Gastrocnemius medialis (tissue), 4 donors: ENCODE measurements around the gene MST1R. TPM values are rescaled to one million over a fixed set of nuclear protein-coding genes. Genes with fewer than 3 reads are reported as not detected.

Experiments
- ATAC-seq, 2 donors: fragments of 150-250 bp; one replicate each; pipeline ENCODE4 v1.9.1; 2016
- DNase-seq, 2 donors: peaks; one replicate each; pipeline ENCODE4 v3.0.0-alpha.2; 2019
- H3K27ac ChIP-seq, 4 donors: fragments of 200-600 bp; sonication (generic); 1 replicate in 1 of 4; 2 replicates in 3 of 4; pipeline ENCODE4 v1.5.1; 2016 to 2018; ENCODE audit warnings: mild to moderate bottlenecking in 2 of 4, moderate library complexity in 1 of 4
- H3K27me3 ChIP-seq, 3 donors: fragments of 200-600 bp; sonication (generic) in 2 of 3; 1 replicate in 1 of 3; 2 replicates in 2 of 3; pipeline versions ENCODE4 v1.5.1 to v1.6.0; 2016 to 2019; ENCODE audit warnings: mild to moderate bottlenecking in 1 of 3, moderate library complexity in 1 of 3
- H3K36me3 ChIP-seq, 2 donors: fragments of 200-600 bp; sonication (generic) in 1 of 2; one replicate each; pipeline ENCODE4 v1.5.1; 2017 to 2018
- H3K4me1 ChIP-seq, 2 donors: fragments of 200-600 bp; sonication (generic) in 1 of 2; one replicate each; pipeline ENCODE4 v1.5.1; 2016 to 2017; ENCODE audit warnings: mild to moderate bottlenecking in 2 of 2
- H3K4me3 ChIP-seq, 4 donors: fragments of 200-600 bp; sonication (generic) in 3 of 4; 1 replicate in 1 of 4; 2 replicates in 3 of 4; pipeline ENCODE4 v1.5.1; 2016 to 2019; ENCODE audit warnings: mild to moderate bottlenecking in 2 of 4
- H3K9me3 ChIP-seq, 3 donors: fragments of 200-600 bp; sonication (generic) in 2 of 3; 1 replicate in 1 of 3; 2 replicates in 2 of 3; pipeline ENCODE4 v1.5.1; 2016 to 2019
- POLR2A ChIP-seq, 2 donors: fragments of 450-650 bp; IDR thresholded peaks; one replicate each; pipeline ENCODE4 v1.6.1; 2017; ENCODE audit warnings: antibody characterized with exemption in 2 of 2, mild to moderate bottlenecking in 2 of 2, moderate library complexity in 2 of 2
- in situ Hi-C, 4 donors: fragments of 200-750 bp; cut with MboI; loops; one replicate each; pipeline versions ENCODE4 v1.15.0 to v1.8.0; 2017; ENCODE audit warnings: low sequenced_read_pairs in 4 of 4
- intact Hi-C: fragments of 100-400 bp; cut with DNase I; formaldehyde crosslinking; loops from one replicate; pipeline ENCODE4 v1.15.1; 2023; ENCODE audit warnings: low total_unique reads
- total RNA-seq, 4 donors: library from RNA; depleted of rRNA; stranded (reverse); fragments of >200 nt; gene quantifications; one replicate each; pipeline versions ENCODE4 v1.1.0 to v1.2.3, GENCODE V29; 2016
- TF ChIP-seq, protein P1 (sequence below), 5 experiments: fragments of 450-650 bp in 3 of 5; fragments of 200-600 bp in 2 of 5; sonication (generic) in 2 of 5; IDR thresholded peaks in 4 of 5; conservative IDR thresholded peaks in 1 of 5; 1 replicate in 4 of 5; 2 replicates in 1 of 5; pipeline ENCODE4 v1.5.1; 2016 to 2019; ENCODE audit warnings: antibody characterized with exemption in 5 of 5, mild to moderate bottlenecking in 3 of 5, moderate library complexity in 3 of 5

Gene MST1R
- total RNA-seq, 4 donors from 2014 or later: 0.40 to 0.81 (median 0.51) TPM; not detected in 1

- H3K36me3 ChIP-seq: no peaks in the 10 kb centered on the region
- TF ChIP-seq, protein P1, sequence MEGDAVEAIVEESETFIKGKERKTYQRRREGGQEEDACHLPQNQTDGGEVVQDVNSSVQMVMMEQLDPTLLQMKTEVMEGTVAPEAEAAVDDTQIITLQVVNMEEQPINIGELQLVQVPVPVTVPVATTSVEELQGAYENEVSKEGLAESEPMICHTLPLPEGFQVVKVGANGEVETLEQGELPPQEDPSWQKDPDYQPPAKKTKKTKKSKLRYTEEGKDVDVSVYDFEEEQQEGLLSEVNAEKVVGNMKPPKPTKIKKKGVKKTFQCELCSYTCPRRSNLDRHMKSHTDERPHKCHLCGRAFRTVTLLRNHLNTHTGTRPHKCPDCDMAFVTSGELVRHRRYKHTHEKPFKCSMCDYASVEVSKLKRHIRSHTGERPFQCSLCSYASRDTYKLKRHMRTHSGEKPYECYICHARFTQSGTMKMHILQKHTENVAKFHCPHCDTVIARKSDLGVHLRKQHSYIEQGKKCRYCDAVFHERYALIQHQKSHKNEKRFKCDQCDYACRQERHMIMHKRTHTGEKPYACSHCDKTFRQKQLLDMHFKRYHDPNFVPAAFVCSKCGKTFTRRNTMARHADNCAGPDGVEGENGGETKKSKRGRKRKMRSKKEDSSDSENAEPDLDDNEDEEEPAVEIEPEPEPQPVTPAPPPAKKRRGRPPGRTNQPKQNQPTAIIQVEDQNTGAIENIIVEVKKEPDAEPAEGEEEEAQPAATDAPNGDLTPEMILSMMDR (IDR thresholded peaks at IDR 0.05 in 4 of 5, conservative IDR thresholded peaks at IDR 0.05 in 1 of 5): no peak
- no peak for TF ChIP-seq POLR2A (IDR thresholded peaks at IDR 0.05)
- intact Hi-C loops (loop anchor here (5.0 kb wide), 1 partner anchor 143 kb away; the partner anchor contains the start of gene IP6K1), in situ Hi-C loops (loop anchor here in 1 of 4 donors (25.0 kb wide), 1 partner anchor 357 kb away; the partner anchor contains the start of genes HYAL3, IFRD2, LSMEM2 and NAA80)
- H3K4me3 ChIP-seq: peak overlapping the region; percentile 60 to 98 (median 80)
- peaks cover 18 to 24% of the 10 kb centered on the region in 2 donors for H3K4me1 ChIP-seq
- no peaks in the 10 kb centered on the region for H3K9me3 ChIP-seq
- DNase-seq (no peak), ATAC-seq (no peak)
- H3K27me3 ChIP-seq: no peaks in the 10 kb centered on the region
- H3K27ac ChIP-seq: peak overlapping the region; percentile 86 to 98 (median 93)
Measured at GRCh38 chr3:49930168-49930690, 26.6 kb upstream of the MST1R start.

- DNase-seq: peak; percentile 90 to 94
- in situ Hi-C loops: loop anchor here in 1 of 4 donors (25.0 kb wide), 1 partner anchor 358 kb away; the partner anchor contains the start of genes HYAL3, IFRD2, LSMEM2 and NAA80
- no peaks in the 10 kb centered on the region for H3K27me3 ChIP-seq
- no peaks in the 10 kb centered on the region for H3K36me3 ChIP-seq
- peak within 1 kb of the TSS; percentile 86 to 98 (median 93) for H3K27ac ChIP-seq
- H3K4me1 ChIP-seq: peaks cover 21 to 31% of the 10 kb centered on the region in 2 donors
- peak; percentile 94 to 95 for ATAC-seq
- H3K9me3 ChIP-seq: no peaks in the 10 kb centered on the region
- TF ChIP-seq, protein P1 (IDR thresholded peaks at IDR 0.05 in 4 of 5, conservative IDR thresholded peaks at IDR 0.05 in 1 of 5): peak in 4 of 5 experiments; percentile 32 to 46 (median 38)
- TF ChIP-seq POLR2A (IDR thresholded peaks at IDR 0.05): peak; percentile 81 to 88
- intact Hi-C loops: loop anchor here (1.0 to 5.0 kb wide), 3 partner anchors 11 to 375 kb away; partner anchors contain the start of genes BSN, IP6K1 and RBM6
- H3K4me3 ChIP-seq: peak within 1 kb of the TSS; percentile 60 to 98 (median 80)
Measured at GRCh38 chr3:49929291-49930167, 25.9 kb upstream of the MST1R start, which contains the start of gene MON1A. Gene MON1A (minus strand): TSS chr3:49929811. CDS start chr3:49913346, 16,465 bp downstream.

- Histone ChIP-seq H3K27ac (peak overlapping the region in 3 of 4 donors; percentile 91 to 98 (median 95)), H3K4me3 (peak overlapping the region; percentile 60 to 98 (median 80)), H3K4me1 (peaks cover 22 to 37% of the 10 kb centered on the region in 2 donors), H3K36me3 (peaks cover 0 to 3% of the 10 kb centered on the region in 2 donors), H3K27me3 (no peaks in the 10 kb centered on the region), H3K9me3 (no peaks in the 10 kb centered on the region)
- intact Hi-C loops: loop anchor here (1.0 kb wide), 2 partner anchors 12 to 374 kb away; partner anchors contain the start of genes BSN and RBM6
- no peak for DNase-seq
- in situ Hi-C loops: loop anchor here in 1 of 4 donors (25.0 kb wide), 1 partner anchor 359 kb away; the partner anchor contains the start of genes HYAL3, IFRD2, LSMEM2 and NAA80
- no peak for ATAC-seq
- TF ChIP-seq, protein P1 (IDR thresholded peaks at IDR 0.05 in 4 of 5, conservative IDR thresholded peaks at IDR 0.05 in 1 of 5): no peak
- no peak for TF ChIP-seq POLR2A (IDR thresholded peaks at IDR 0.05)
Measured at GRCh38 chr3:49928481-49929017, 24.9 kb upstream of the MST1R start.

DNA sequence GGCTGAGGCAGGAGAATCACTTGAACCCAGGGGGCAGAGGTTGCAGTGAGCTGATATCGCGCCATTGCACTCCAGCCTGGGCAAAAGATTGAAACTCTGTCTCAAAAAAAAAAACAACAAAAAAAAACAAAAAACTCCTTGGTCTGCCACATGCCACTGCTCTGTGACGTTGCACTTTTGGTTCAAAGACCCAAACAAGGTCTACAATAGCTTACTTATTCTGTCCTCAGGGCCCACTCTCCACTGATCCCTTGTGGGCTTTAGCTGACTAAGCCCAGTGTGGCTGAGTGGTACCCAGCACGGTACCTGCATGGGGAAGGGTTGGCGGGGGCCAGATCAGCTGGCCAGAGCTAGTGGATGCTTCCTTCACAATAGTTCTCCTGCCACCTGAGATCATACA lies 24.1 kb upstream of the MST1R start:
- intact Hi-C loops: loop anchor here (1.0 kb wide), 1 partner anchor 66 kb away; no protein-coding TSS in a partner anchor
- ATAC-seq: no peak
- in situ Hi-C loops: loop anchor here in 1 of 4 donors (25.0 kb wide), 1 partner anchor 360 kb away; the partner anchor contains the start of genes HYAL3, IFRD2, LSMEM2 and NAA80

More for the DNA sequence above, 24.1 kb upstream of the MST1R start:
- TF ChIP-seq POLR2A (IDR thresholded peaks at IDR 0.05): no peak
- TF ChIP-seq, protein P1 (IDR thresholded peaks at IDR 0.05 in 4 of 5, conservative IDR thresholded peaks at IDR 0.05 in 1 of 5): no peak
- H3K36me3 ChIP-seq: peaks cover 0 to 4% of the 10 kb centered on the region in 2 donors
- H3K9me3 ChIP-seq: no peaks in the 10 kb centered on the region
- no peak overlapping the region for H3K27ac ChIP-seq
- H3K27me3 ChIP-seq: no peaks in the 10 kb centered on the region
- peaks cover 22 to 37% of the 10 kb centered on the region in 2 donors for H3K4me1 ChIP-seq
- H3K4me3 ChIP-seq: no peak overlapping the region
- DNase-seq: no peak
